GM18507 (cell line): ENCODE measurements around the gene COPS3.

Experiments used
- DNase-seq: peaks from one replicate; pipeline ENCODE4 v3.0.0; 2011; ENCODE audit warnings: low read depth; ENCODE audit not compliant: insufficient read length; ENCODE audit errors: extremely low spot score
- FAIRE-seq: peaks from 2 replicates; lab custom pipeline; 2011; peaks lifted over from hg19 to GRCh38; lab: Jason Lieb, UNC

The COPS3 gene

DNA sequence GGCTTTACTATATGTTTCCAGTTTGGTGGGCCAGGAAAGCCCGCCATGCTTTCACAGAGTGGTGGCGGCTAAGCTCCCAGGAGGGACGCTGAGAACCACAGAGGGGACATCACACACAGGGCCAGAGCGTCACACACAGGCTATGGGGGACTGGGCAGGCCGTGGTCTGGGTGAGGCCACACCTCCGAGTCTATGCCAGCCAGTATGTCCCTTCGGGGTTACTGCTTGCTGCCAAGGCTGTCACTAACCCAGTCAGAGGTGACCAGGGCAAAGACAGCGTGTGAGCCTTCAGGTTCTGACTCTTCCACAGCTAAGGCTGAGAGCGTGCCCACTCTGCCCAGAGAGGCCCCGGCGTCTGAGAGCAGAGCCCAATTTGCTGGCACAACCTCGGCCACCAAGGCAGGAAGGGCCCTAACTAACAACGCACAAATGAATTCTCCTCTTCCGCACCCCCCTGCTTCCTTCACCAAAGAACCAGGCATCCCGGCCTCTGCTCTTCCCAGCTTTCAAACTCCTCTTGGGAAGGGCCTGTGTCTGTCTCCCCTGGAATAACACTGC is 77.8 kb downstream of the COPS3 start:
- DNase-seq (no peak), FAIRE-seq (no peak)

DNA sequence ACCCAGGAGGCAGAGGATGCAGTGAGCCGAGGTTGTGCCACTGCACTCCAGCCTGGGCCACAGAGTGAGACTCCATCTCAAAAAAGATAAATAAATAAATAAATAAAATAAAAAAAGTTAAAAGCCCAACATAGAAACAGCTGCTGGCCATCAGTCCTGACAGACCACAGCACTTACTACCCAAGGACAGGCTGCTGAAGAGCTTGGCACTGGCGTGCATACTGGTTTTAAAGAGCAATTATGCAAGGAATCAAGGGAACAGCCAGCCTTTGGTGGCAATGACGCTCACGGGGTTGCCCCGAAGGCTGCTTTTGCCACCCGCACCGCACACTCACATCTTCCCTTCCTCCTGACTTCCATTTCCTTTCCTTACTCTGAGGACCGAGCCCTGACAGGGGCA is 79.1 kb downstream of the COPS3 start:
- no peak for FAIRE-seq
- no peak for DNase-seq

DNA sequence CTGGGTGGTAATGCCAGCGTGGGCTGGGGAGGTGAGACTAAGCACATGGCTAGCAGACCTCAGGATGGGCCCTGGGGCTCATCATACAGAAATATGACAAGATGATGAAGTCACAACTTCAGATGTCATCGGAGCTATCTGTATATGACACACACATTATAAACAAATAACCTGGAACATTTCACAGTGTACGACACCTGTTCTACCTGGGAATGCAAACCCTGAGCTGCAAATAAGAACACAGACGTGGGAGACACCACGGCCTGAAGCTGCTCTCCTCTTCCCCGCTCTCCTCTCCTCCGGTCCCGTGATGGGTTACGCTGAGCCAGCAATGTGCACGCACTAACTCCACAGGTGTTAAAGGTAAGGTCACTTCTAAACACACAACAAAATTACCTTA is 79.8 kb downstream of the COPS3 start:
- FAIRE-seq (no peak), DNase-seq (no peak)

DNA sequence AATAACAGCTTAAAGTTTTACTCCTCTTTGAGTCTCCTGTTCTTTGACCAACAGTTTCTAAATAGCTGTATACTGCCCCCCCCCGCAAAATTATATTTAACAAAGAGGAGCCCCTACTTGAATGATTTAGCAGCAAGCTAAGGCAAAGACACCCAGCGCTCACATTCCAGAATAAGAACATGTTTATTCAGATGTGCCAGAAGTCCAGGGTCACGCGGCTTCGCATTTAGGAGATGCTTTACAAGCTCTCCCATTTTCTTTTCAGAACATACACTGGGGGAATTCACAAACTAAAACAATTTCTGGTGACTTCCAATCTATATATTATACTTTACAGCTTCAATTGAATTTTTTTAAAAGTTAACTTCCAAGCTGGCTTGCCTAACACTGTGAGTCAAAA is 80.2 kb downstream of the COPS3 start:
- no peak for FAIRE-seq

DNA sequence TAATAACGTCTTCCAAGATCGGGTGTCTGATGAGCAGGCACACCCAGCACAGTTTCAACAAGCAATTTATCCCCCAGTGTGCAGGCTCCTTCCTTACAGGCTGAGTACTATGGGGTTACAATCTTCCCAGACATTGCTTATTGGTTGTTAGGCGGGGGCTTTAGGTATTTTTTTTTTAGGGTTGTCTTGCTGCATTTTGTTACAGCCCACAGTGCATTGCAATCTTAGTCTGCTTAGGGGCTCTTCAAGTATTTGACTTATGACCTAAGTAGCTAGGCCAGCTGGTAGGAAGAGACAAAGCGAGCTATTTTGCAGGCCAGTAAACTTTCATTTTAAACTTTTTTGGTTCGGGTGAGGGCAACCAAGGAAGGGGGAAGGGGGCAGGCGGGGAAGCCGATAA is 80.7 kb downstream of the COPS3 start:
- no peak for DNase-seq
- no peak for FAIRE-seq

More for the DNA sequence above, 80.2 kb downstream of the COPS3 start:
- DNase-seq: no peak

DNA sequence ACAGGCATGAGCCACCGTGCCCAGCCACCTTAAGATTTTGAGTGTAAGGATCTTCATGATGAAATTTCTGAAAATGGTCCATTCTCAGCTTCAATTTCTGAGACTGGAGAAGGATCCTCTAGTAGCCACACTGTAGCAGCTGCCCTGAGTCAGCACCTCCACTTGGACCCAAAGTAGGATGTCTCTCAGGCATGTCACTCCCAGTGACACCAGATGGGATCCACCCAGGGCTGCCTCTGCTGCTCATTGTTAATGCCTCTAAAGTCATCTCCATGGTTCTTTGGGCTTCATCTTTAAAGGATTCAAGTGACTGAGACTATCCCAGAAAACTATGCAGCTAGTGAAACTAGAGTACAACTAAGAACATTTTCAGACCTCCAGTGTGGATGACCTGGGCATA is 82.8 kb downstream of the COPS3 start:
- no peak for FAIRE-seq
- no peak for DNase-seq

DNA sequence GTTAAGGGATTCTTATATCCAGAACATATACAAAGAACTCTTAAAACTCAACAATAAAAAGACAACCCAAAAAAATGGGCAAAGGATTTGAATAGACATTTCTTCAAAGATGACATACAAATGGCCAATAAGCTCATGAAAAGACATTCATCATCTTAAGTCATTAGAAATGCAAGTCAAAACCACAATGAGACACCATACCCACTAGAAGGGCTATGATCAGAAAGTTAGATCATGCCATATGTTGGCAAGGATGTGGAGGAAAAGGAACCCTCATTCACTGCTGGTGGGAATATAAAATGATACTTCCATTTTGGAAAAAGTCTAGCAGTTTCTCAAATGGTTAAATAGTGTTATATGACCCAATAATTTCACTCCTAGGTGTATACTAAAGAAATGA is 84.3 kb downstream of the COPS3 start:
- FAIRE-seq (no peak), DNase-seq (no peak)
